ENCODE measurements around the gene LYRM7. TPM values are rescaled to one million over a fixed set of nuclear protein-coding genes. Genes with fewer than 3 reads are reported as not detected.
"Not testable (repeated sequence)": the region's sequence is repeated elsewhere in the genome, so short reads cannot be mapped to it uniquely, and the experiment has no call there.

LYRM7 gene
- total and polyA plus RNA-seq, 12 donors: 5.3 to 31.5 (median 23.9) TPM

DNA sequence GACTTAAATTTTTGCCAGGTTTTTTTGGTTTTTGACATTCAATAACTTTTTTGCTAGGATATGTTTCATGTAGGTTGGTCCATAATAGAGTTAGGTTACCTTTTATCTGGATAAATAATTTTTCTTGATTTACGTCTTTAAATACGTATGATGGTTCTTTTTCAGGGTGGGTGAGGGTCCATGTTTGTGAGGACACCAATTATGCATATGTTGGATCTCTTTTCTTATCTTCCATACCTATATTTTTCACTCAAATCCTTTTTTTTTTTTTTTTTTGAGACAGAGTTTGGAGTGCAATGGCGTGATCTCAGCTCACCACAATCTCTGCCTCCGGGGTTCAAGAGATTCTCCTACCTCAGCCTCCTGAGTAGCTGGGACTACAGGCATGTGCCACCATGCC, 75.8 kb downstream of the LYRM7 start:
- intact Hi-C loops (cut with DNase I): no loop called here

DNA sequence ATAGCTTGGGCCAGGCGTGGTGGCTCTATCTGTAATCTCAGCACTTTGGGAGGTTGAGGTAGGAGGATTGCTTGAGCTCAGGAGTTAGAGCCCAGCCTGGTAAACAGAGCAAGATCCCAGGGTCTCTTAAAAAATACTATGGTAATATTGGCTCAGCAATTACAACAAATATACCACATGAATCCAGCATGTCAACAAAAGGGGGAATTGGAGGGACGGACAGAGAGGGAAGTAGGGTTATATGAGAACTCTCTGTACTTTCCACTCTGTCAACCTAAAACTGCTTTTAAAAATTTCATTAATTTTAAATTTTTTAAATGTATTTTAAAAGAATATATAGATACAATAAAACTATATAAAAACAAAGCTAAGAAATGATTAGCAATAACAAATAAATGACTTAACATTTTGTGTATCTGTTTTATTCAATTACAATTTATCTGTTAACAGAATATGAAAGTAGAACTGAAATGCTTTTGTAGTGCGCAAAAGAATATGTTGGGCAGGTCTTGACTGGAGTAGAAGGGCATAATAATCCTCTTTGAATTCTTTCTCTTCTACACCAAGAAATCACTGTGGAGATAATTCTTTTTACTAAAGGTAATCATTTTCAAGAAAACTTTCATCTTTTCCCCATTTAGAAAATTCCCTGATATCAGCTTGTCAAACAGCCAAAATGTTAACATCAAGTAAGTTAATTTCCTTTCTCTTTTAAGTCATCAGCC, 80.2 kb downstream of the LYRM7 start:
- intact Hi-C loops (cut with DNase I): no loop called here
- peaks cover 0 to 53% (median 0%) of the 10 kb centered on the region in 9 donors for H3K4me1 ChIP-seq
- H3K36me3 ChIP-seq: no peaks in the 10 kb centered on the region
- H3K27me3 ChIP-seq: no peaks in the 10 kb centered on the region
- WGBS, 2 donors: 88 to 89% methylated on average over 3 of the region's 3 CpGs
- TF ChIP-seq, protein P1, sequence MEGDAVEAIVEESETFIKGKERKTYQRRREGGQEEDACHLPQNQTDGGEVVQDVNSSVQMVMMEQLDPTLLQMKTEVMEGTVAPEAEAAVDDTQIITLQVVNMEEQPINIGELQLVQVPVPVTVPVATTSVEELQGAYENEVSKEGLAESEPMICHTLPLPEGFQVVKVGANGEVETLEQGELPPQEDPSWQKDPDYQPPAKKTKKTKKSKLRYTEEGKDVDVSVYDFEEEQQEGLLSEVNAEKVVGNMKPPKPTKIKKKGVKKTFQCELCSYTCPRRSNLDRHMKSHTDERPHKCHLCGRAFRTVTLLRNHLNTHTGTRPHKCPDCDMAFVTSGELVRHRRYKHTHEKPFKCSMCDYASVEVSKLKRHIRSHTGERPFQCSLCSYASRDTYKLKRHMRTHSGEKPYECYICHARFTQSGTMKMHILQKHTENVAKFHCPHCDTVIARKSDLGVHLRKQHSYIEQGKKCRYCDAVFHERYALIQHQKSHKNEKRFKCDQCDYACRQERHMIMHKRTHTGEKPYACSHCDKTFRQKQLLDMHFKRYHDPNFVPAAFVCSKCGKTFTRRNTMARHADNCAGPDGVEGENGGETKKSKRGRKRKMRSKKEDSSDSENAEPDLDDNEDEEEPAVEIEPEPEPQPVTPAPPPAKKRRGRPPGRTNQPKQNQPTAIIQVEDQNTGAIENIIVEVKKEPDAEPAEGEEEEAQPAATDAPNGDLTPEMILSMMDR (IDR thresholded peaks at IDR 0.05): no peak
- H3K4me3 ChIP-seq: no peak overlapping the region
- H3K27ac ChIP-seq: peak overlapping the region in 1 of 10 donors; percentile 87
- peaks cover 0 to 16% (median 0%) of the 10 kb centered on the region in 11 donors for H3K9me3 ChIP-seq
- ATAC-seq (no peak), DNase-seq (no peak)

More for the DNA sequence above, 75.8 kb downstream of the LYRM7 start:
- TF ChIP-seq, protein P1 (IDR thresholded peaks at IDR 0.05): no peak
- peaks cover 0 to 24% (median 0%) of the 10 kb centered on the region in 9 donors for H3K4me1 ChIP-seq
- ATAC-seq: no peak
- 93 to 95% methylated on average over 4 of the region's 4 CpGs for WGBS, 2 donors
- H3K27ac ChIP-seq: no peak overlapping the region
- peaks cover 0 to 22% (median 0%) of the 10 kb centered on the region in 11 donors for H3K9me3 ChIP-seq
- no peak for DNase-seq
- no peaks in the 10 kb centered on the region for H3K27me3 ChIP-seq
- no peaks in the 10 kb centered on the region for H3K36me3 ChIP-seq
- H3K4me3 ChIP-seq: no peak overlapping the region

DNA sequence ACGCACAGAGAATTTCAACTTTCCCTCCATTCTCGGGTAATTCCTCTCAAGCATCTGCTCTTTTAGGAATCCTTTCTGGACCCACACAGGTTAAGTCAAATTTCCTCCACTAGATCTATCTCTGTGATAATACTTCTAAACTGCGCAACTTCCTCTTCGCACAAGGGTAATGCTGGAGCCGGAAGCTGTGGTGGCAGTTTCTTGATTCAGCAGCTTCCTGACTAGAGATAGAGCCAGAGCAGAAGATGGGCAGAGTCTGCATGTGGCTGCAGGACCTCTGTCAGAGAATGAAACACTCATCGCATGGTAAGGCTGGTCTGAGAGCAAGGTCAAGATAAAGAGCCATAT, 82.1 kb downstream of the LYRM7 start:
- Histone ChIP-seq H3K27ac (peak overlapping the region in 4 of 10 donors; percentile 14 to 87 (median 36)), H3K9me3 (peaks cover 0 to 4% (median 0%) of the 10 kb centered on the region in 11 donors), H3K4me1 (peaks cover 0 to 70% (median 0%) of the 10 kb centered on the region in 9 donors), H3K4me3 (peak overlapping the region in 3 of 10 donors; percentile 6 to 39 (median 20)), H3K36me3 (no peaks in the 10 kb centered on the region), H3K27me3 (no peaks in the 10 kb centered on the region)
- TF ChIP-seq, protein P1 (IDR thresholded peaks at IDR 0.05): no peak
- intact Hi-C loops (cut with DNase I): no loop called here
- DNase-seq: peak; percentile 29 to 34
- 44 to 60% methylated on average over 6 of the region's 6 CpGs for WGBS, 2 donors
- ATAC-seq: peak; percentile 22 to 85 (median 79)

DNA sequence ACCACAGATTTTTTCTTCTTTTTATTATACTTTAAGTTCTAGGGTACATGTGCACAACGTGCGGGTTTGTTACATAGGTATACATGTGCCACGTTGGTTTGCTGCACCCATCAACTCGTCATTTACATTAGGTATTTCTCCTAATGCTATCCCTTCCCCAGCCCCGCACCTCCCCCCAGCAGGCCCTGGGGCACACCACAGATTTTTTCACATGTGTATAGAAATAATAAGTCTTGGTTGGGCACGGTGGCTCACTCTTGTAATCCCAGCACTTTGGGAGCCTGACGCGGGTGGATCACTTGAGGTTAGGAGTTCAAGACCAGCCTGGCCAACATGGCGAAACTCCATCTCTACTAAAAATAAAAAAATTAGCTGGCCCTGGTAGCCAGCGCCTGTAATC, 83.3 kb downstream of the LYRM7 start:
- H3K4me3 ChIP-seq: peak overlapping the region in 1 of 10 donors; percentile 39
- intact Hi-C loops (cut with DNase I); DNase-seq; H3K36me3 ChIP-seq; H3K27me3 ChIP-seq; H3K9me3 ChIP-seq; ATAC-seq: not testable (repeated sequence)
- H3K4me1 ChIP-seq: peaks cover 0 to 81% (median 0%) of the 10 kb centered on the region in 9 donors
- peak overlapping the region in 1 of 10 donors; percentile 87 for H3K27ac ChIP-seq
- 91 to 95% methylated on average over 10 of the region's 10 CpGs for WGBS, 2 donors

DNA sequence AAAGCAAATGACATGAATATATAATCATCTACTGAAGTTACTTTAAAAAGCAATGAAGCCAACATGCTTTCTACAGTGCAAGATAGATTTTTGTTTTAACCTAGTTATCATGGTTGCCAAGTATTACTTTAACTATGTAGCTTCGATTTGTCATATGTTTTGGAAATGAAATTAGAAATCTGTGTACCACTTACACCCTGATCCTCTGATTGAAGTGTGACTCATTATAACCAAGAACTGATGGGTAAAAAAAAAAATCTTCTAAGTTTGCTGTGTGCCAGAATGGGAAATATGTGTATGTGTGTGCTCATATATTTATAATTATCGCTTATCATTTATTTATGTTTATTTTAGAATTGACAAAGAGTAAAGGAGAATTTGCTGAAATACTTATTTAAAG, 84.0 kb downstream of the LYRM7 start:
- TF ChIP-seq, protein P1 (IDR thresholded peaks at IDR 0.05): no peak
- Histone ChIP-seq H3K4me1 (peaks cover 0 to 86% (median 0%) of the 10 kb centered on the region in 9 donors), H3K4me3 (peak overlapping the region in 1 of 10 donors; percentile 39), H3K27me3 (no peaks in the 10 kb centered on the region), H3K9me3 (peaks cover 0 to 4% (median 0%) of the 10 kb centered on the region in 11 donors), H3K27ac (peak overlapping the region in 1 of 10 donors; percentile 87), H3K36me3 (no peaks in the 10 kb centered on the region)
- 94 to 98% methylated on average over 2 of the region's 2 CpGs for WGBS, 2 donors
- DNase-seq (no peak), ATAC-seq (no peak)
- intact Hi-C loops (cut with DNase I): no loop called here
